HG03521 (cell line): ENCODE measurements around the gene NACC2.
"Not testable (repeated sequence)": the region's sequence is repeated elsewhere in the genome, so short reads cannot be mapped to it uniquely, and the experiment has no call there.

Experiments used
- ATAC-seq: cut with Tn5 transposase; IDR thresholded peaks from one replicate; pipeline ENCODE4 v1.9.1; 2021; ENCODE audit warnings: mild to moderate bottlenecking, moderate library complexity; ENCODE audit not compliant: unreplicated experiment

NACC2 gene

GRCh38 chr9:136082496-136083361, 12.4 kb downstream of the NACC2 start:
- no peak for ATAC-seq

GRCh38 chr9:136081826-136082495, 13.1 kb downstream of the NACC2 start:
- no peak for ATAC-seq

- ATAC-seq = no peak
Measured at GRCh38 chr9:136081113-136081825, 13.8 kb downstream of the NACC2 start.

- no peak for ATAC-seq
Measured at GRCh38 chr9:136080716-136081112, 14.4 kb downstream of the NACC2 start.

- ATAC-seq = no peak
Measured at GRCh38 chr9:136079916-136080246, 15.2 kb downstream of the NACC2 start.

GRCh38 chr9:136079211-136079915, 15.7 kb downstream of the NACC2 start:
- ATAC-seq = no peak

- ATAC-seq = no peak
Measured at GRCh38 chr9:136078498-136079011, 16.5 kb downstream of the NACC2 start.

- no peak for ATAC-seq
Measured at GRCh38 chr9:136078024-136078423, 17.1 kb downstream of the NACC2 start.

- ATAC-seq = no peak
Measured at GRCh38 chr9:136077491-136077890, 17.6 kb downstream of the NACC2 start.

- ATAC-seq = no peak
Measured at GRCh38 chr9:136075881-136076678, 19.0 kb downstream of the NACC2 start.

- ATAC-seq = no peak
Measured at GRCh38 chr9:136075134-136075841, 19.8 kb downstream of the NACC2 start.

- no peak for ATAC-seq
Measured at GRCh38 chr9:136074706-136075105, 20.4 kb downstream of the NACC2 start.

GRCh38 chr9:136062657-136063439, 32.2 kb downstream of the NACC2 start:
- ATAC-seq = no peak

- not testable (repeated sequence) for ATAC-seq
Measured at GRCh38 chr9:136061916-136062315, 33.2 kb downstream of the NACC2 start.

- ATAC-seq = no peak
Measured at GRCh38 chr9:136061405-136061804, 33.7 kb downstream of the NACC2 start.

GRCh38 chr9:136060671-136061371, 34.3 kb downstream of the NACC2 start:
- ATAC-seq = no peak

- ATAC-seq = no peak
Measured at GRCh38 chr9:136059851-136060670, 35.0 kb downstream of the NACC2 start.
